Fibroblast of villous mesenchyme (primary cell): ENCODE data around the gene UIMC1. TPM values are rescaled to one million over a fixed set of nuclear protein-coding genes. Genes with fewer than 3 reads are reported as not detected.
A peak's percentile ranks its signal among the peaks of the same experiment; 100 is the strongest.

Experiments used
- DNase-seq: peaks from one replicate; pipeline ENCODE4 v3.0.0-alpha.2; 2010; ENCODE audit warnings: low read depth
- H3K4me3 ChIP-seq: 2 replicates; pipeline ENCODE4 v1.5.1; 2011; ENCODE audit warnings: low read depth, mild to moderate bottlenecking, low read length
- total RNA-seq: library from RNA; depleted of rRNA; stranded (reverse); fragments of >200 nt; gene quantifications from 2 replicates; pipeline ENCODE4 v1.2.3, GENCODE V29; 2012
- TF ChIP-seq, protein P1 (sequence below): IDR thresholded peaks from 2 replicates; pipeline ENCODE4 v1.5.1; 2012; ENCODE audit warnings: low read depth, mild to moderate bottlenecking, low read length; ENCODE audit not compliant: insufficient read depth

UIMC1 gene
- total RNA-seq, 1 donor: 59.2 TPM

DNA sequence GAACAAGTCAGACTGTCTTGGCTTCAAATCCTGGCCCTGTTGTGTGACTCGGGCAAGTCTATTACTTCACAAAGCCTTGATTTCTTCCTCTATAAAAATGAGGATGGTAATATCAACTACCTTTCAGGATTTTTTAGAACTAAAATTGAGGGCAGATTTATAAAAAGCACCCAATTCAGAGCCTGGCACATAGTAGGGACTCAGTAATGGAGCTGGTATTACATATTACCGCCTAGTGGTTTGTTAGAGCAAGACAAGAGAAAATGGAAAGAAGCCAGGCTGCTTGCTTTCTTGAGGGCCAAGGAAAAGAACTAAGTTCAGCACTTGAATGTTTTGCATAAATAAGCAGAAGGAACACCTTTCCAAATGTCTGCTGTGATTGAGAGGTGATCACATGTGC lies 35.4 kb upstream of the UIMC1 start:
- TF ChIP-seq, protein P1, sequence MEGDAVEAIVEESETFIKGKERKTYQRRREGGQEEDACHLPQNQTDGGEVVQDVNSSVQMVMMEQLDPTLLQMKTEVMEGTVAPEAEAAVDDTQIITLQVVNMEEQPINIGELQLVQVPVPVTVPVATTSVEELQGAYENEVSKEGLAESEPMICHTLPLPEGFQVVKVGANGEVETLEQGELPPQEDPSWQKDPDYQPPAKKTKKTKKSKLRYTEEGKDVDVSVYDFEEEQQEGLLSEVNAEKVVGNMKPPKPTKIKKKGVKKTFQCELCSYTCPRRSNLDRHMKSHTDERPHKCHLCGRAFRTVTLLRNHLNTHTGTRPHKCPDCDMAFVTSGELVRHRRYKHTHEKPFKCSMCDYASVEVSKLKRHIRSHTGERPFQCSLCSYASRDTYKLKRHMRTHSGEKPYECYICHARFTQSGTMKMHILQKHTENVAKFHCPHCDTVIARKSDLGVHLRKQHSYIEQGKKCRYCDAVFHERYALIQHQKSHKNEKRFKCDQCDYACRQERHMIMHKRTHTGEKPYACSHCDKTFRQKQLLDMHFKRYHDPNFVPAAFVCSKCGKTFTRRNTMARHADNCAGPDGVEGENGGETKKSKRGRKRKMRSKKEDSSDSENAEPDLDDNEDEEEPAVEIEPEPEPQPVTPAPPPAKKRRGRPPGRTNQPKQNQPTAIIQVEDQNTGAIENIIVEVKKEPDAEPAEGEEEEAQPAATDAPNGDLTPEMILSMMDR: no peak
- DNase-seq: no peak
- no peak overlapping the region for H3K4me3 ChIP-seq

DNA sequence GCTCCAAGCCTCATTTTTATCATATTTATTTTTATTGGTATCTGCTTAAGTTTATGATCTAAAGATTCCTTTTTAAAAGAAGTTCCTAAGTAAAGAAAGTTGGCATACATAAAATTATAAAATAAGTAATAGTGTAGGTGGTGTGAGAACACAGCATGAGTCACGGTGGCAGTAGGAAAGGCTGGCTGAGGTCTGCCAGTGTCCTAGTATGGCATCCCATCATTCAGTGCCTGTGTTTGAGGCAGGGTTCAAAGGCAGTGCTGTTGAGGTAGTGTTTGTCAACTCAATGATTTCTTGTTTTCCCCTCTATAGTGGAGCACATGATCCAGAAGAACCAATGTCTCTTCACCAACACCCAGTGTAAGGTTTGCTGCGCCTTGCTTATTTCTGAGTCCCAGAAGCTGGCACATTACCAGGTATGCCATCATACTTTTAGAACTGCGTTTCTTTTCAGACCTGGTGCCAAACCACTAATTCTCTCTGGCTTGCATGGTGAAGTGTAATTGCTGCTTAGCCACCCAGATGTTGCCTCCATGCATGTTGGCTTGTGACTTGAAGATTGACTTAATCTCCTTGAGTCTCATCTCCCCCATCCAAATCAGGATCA lies 34.3 kb upstream of the UIMC1 start:
- no peak overlapping the region for H3K4me3 ChIP-seq
- TF ChIP-seq, protein P1: no peak
- DNase-seq: peak; percentile 18

DNA sequence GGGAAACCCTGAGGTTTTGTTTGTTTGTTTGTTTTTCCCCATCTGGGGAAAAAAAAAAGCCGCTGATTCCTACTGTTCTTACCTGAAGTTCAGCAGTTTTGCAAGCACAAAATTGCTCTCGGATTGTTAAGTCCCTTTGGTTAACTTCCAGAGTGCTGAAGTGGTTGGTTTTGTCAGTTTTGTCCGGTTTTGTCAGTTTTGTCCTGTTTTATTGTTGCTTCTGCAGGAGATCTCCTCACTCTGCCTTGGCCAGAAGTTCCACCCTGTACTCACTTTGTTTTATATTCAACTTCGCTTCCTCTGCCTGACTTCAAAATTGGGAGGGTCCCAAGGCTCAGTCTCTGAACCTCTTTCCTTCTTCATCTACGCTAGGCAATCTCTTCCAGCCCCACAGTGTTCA lies 30.3 kb upstream of the UIMC1 start:
- no peak for DNase-seq
- H3K4me3 ChIP-seq: no peak overlapping the region
- TF ChIP-seq, protein P1: no peak

DNA sequence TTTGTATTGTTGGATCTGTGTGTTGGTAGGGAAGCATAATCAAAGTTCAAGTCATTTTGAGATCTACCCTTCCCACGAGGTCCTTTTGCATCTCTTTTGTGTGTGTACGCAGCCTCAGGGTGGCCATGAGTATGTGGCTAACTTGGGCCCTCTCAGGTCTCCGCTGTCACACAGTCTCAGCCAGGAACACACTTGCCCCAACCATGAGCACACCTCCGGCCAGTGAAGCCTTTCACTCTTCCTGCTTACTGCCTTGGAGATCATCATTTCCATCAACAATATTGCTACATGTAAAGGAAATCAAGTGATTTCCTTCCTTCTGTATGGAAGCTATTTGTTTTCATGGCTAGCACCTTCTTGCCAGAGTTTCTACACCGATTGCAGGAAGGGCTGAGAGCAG lies 29.9 kb upstream of the UIMC1 start:
- H3K4me3 ChIP-seq: no peak overlapping the region
- DNase-seq: no peak
- TF ChIP-seq, protein P1: no peak

DNA sequence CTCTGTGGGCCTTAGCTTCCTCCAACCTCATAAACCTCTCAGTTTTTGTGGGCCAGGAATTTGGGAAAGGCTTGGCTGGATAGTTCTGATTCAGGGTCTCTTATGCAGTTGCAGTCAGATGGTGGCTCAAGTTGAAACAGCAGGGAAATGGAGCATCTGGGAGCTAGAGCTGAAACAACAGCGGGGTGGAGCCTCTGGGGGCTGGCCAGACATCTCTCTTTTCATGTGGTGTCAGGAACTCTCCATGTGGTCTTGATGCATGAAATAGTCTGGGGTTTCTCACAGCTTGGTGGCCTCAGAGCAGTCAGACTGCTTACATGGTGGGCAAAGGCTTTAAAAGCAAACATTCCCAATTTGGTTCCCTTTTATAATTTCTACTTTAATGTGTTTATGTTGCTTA lies 29.4 kb upstream of the UIMC1 start:
- no peak overlapping the region for H3K4me3 ChIP-seq
- DNase-seq: peak; percentile 25
- TF ChIP-seq, protein P1: no peak

DNA sequence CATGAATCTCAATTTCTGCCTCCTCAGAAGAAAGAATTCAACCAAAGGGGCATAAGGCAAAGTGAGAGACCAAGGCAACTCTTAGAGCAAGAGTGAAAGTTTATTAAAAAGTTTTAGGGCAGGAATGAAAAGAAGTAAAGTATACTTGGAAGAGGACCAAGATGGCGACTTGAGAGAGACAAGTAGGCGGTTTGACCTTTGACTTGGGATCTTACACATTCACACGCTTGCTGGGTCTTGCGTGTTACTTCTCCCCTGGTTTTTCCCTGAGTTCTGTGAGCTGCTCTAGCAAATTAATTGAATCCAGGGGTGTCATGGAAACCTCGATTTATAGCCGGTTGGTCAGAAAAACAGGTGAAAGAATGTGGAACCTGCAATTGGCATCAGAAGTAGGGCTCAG lies 22.9 kb upstream of the UIMC1 start:
- DNase-seq: no peak
- TF ChIP-seq, protein P1: no peak
- no peak overlapping the region for H3K4me3 ChIP-seq

DNA sequence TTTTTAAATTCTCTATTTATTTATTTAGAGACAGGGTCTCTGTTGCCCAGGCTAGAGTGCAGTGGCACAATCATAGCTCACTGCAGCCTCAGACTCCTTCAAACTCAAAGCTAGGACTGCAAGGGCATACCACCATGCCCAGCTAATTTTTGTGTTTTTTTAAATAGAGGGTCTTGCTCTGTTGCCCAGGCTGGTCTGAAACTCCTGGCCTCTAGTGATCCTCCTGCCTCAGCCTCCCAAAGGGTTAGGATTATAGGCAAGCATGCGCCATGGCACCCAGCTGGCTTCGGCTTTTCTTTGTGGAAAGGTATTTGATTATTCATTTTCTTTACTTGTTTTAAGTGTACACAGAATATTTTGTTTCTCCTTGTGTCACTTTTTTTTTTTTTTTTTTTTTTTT lies 21.1 kb upstream of the UIMC1 start:
- H3K4me3 ChIP-seq: no peak overlapping the region
- TF ChIP-seq, protein P1: no peak
- DNase-seq: no peak
